NCI-H1092 treated with DMSO at 0.1 percent for 48 hours (cell line): ENCODE measurements around the gene LMF2.
A peak's percentile ranks its signal among the peaks of the same experiment; 100 is the strongest.

Source experiments
- DNase-seq: peaks from one replicate; lab custom pipeline; 2025; lab: John Stamatoyannopoulos, UW

LMF2 gene

GRCh38 chr22:50483106-50483505 lies 24.4 kb downstream of the LMF2 start:
- no peak for DNase-seq

DNA sequence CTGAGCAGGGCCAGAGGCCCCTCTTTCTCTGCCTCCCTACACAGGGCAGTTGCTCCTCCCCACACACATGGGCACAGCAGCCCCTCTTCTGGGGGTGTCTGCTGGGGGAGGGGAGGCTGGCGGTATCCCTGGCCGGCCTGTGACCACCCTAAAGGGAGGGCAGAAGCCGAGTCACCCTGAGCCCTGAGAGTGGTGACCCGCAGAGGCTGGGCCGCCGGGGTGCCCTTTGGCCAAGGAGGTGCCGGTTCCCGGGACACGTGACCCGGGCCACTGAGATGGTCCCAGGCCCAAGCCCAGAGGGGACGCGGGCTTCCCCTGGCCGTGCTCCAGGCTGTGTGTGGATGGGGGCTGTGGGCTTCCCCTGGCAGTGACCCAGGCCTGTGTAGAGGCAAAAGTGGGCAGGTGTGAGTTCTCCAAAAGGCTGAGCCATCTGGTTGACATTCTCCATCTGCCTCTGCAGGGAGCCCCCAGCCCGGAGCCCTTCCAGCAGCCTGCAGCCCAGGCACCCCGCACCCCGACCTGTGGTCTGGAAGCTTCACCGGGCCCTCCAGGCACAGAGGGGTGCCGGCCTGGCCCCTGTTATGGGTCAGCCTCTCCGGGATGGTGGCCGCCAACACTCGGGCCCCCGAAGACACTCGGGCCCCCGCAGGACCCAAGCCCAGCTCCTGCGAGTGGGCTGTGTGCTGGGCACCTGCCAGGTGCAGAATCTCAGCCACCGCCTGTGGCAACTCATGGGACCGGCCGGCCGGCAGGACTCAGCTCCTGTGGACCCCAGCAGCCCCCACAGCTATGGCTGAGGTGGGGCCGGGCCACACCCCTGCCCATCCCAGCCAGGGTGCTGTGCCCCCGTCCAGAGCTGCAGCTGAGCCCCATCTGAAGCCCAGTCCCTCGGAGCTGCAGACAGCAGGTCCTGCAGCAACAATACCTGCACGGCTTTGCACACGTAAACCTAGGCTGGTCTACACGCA lies 25.1 kb downstream of the LMF2 start:
- no peak for DNase-seq

GRCh38 chr22:50481440-50482106 lies 25.9 kb downstream of the LMF2 start, which contains the start of gene ADM2:
ADM2 (plus strand) TSS chr22:50481543; CDS start chr22:50481848, 305 bp downstream.
- no peak for DNase-seq

- no peak for DNase-seq
Observed at GRCh38 chr22:50481045-50481439, 26.5 kb downstream of the LMF2 start.

DNA sequence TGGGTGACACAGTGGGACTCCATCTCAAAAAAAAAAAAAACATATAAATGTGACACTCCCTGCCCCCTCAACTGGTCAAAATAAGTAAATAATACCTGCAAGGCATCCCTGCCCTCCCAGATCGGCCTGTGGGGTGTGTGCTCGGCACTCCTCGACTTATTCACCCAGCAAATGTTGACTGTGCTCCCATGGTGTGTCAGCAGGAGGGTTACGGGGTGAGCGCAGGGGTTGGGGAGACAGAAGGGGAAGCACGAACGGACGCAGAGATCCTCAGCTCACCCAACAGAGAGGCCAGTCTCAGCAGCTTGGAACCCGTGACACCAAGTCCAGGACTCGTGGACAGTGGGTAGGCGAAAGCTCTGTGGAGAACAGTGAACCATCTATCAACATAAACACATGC lies 27.8 kb downstream of the LMF2 start:
- no peak for DNase-seq

GRCh38 chr22:50477923-50478322 lies 29.6 kb downstream of the LMF2 start:
- no peak for DNase-seq

GRCh38 chr22:50476868-50477267 lies 30.6 kb downstream of the LMF2 start:
- no peak for DNase-seq

DNA sequence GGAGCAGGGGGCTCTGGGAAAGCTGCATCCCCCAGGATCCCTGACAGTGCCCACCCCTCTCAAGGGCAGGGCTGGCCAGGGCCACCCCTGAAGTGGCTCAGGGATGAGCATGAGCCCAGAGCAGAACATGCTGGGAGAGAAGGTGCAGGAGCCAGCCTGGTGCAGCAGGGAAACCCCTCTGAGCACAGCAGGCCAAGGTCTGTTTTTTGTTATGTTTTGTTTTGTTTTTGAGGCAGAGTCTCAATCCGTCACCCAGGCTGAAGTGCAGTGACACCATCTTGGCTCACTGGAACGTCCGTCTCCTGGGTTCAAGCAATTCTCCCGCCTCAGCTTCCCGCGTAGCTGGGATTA lies 31.9 kb downstream of the LMF2 start:
- no peak for DNase-seq

DNA sequence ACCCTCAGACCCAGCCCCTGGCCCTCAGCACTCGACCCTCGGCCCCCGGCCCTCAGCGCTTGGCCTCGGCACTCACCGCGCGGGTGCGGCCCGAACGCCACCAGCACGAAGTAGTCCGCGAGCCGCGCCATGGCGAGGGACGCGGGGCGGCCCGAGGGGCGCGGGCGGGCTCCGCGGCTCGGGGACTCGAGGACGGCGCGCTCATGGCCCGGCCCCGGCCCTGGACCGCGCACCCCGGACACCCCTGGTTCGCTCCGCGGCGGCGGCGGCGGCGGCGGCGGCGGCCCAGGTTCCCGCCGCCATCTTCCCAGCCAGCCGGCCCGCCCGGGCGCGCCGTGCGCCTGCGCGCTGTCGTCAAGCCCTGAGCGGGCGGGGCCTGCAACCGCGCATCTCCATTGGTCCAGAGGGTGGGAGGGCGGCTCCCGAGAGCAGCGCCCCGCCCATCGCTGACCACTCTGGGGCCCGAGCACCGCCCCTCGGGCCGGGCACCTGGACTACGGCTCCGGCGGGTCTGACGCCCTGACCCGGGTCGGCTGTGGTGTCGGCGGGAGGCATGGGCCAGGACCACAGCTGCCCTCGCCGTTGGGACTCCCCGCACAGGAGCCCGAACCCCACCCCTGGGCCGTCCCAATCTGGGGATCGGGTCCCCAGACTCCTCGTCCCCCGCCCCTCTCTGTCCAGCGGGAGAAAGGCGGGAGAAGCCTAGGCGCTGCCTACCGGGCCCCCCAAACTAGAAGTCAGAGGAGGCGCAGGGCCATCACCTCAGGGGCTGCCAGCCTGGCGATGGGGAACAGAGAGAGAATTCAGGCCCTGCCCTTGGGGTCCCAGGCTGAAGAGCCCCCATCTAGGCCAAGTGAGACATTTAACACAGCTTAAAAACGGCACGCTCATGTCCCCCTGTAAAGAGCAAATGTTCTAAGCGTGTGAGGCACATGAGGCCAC lies 32.5 kb downstream of the LMF2 start, which contains the start of gene SBF1:
TSS of gene SBF1 (minus strand) at position 326 of the 942 bp plus-strand sequence. CDS start at position 131, 195 bp downstream.
- peak; percentile 56 for DNase-seq

DNA sequence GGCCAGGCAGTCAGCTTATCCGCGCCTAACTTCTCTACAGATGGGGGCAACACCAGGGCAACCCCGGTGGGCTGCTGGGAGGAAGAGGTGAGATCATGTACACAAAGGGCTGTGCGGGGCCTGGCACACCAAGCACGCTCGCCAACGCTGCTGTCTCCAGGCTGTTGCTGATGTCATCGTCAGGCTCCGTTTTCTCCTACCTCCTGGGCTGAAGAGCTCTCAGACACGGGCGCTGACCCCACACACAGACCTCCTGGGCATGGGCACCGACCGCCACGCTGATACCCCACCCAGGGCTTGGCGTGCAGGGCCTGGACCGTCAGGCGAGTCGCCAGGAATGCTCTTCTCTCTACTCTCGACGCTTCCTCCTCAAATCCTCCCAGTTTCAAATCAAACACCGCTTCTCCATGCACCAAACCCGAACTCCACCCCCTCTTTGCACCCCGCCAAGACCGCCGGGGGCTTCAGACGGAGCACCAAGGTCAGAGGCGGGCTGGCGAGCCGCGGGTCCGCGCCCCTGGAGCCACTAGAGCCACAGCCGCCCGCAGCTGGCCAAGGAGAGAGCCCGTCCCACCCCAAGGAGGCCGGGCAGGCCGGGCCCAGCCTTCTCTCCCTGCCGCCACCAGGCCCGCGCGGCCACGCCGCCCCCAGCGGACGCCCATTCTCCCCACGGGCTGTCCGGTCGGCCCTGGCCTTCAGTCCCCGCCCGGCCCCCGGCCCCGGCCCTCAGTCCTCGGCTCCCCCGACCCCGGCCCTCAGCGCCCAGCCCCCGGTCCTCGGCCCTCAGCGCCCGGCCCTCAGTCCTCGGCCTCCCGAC lies 33.4 kb downstream of the LMF2 start:
- DNase-seq, result no peak

DNA sequence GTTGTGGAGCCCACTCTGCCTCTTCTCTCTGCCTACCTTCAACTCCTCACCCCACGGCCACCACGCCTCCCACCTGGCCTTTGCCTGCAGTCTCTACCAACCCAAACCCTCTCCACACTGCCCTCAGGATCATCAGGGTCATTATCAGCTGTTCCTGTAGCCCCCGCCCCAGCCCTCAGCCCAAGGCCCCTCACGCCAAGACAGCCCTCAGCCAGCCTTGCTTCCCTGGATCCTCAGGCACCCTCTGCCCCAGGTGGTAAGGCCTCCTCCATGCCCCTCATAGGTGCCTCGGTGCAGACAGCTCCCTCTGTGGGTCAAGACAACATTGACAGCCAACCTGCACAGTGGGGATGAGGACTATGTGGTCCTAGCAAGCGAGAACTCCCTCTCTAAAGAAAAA lies 34.4 kb downstream of the LMF2 start:
- no peak for DNase-seq

GRCh38 chr22:50471962-50472361 lies 35.5 kb downstream of the LMF2 start:
- no peak for DNase-seq

GRCh38 chr22:50471197-50471847 lies 36.2 kb downstream of the LMF2 start:
- no peak for DNase-seq

GRCh38 chr22:50470491-50470890 lies 37.0 kb downstream of the LMF2 start:
- no peak for DNase-seq

DNA sequence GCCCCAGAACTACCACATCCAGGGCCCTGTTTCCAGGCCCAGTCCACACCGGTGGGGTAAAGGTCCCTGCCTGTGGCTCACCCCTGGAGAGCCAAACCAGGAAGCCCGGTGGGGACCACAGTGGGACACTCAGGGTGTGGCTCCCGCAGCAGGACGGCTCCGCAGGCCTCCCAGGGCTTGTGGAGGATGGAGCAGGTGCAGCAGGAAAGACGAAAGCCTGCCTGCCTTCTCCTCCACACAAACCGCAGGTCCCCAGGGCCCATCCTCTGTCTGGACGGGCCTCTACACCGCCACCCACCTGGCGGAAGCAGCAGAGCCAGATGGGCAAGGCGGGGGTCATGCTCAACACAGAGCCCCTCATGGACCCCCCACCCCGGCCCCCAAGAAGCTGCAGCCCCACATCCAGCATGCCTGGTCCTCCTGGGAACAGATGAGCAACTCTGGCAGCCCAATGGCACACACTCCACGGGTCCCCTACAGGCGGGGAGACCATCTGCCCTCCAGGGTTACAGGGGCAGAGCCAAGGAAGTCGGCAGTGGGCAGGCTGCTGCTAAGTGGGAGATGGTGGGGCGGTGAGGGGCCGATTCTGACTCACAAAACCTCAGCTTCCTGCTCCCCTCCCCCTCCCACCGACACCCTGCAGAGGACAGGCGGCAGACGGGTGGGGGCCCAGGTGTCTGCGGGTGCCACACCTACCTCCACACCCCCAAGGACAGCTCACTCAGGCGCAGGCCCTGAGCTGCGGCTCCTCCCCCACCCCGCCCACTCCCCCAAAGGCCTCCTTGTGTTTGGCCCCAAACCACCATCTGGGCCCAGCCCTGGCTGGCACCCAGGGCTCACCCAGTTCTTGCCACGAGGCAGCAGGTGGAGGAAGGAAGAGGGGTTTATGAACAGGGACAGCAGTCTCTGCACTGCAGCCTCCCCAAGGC lies 37.9 kb downstream of the LMF2 start:
- no peak for DNase-seq

GRCh38 chr22:50468626-50469025 lies 38.9 kb downstream of the LMF2 start:
- DNase-seq, result no peak

GRCh38 chr22:50467773-50468440 lies 39.6 kb downstream of the LMF2 start:
- no peak for DNase-seq

- DNase-seq, result no peak
Observed at GRCh38 chr22:50467341-50467740, 40.2 kb downstream of the LMF2 start.
